Stimulated activated CD4-positive, alpha-beta T cell treated with anti-CD3 and anti-CD28 coated beads, TNF-alpha, amount 100 ng/mL, for 48 hours (primary cell): ENCODE data around the gene ZFP36L1.

Source experiments
- DNase-seq, 3 donors: peaks; one replicate each; pipeline ENCODE4 v3.0.0-alpha.2; 2020; ENCODE audit warnings: low read depth in 3 of 3

Gene ZFP36L1

DNA sequence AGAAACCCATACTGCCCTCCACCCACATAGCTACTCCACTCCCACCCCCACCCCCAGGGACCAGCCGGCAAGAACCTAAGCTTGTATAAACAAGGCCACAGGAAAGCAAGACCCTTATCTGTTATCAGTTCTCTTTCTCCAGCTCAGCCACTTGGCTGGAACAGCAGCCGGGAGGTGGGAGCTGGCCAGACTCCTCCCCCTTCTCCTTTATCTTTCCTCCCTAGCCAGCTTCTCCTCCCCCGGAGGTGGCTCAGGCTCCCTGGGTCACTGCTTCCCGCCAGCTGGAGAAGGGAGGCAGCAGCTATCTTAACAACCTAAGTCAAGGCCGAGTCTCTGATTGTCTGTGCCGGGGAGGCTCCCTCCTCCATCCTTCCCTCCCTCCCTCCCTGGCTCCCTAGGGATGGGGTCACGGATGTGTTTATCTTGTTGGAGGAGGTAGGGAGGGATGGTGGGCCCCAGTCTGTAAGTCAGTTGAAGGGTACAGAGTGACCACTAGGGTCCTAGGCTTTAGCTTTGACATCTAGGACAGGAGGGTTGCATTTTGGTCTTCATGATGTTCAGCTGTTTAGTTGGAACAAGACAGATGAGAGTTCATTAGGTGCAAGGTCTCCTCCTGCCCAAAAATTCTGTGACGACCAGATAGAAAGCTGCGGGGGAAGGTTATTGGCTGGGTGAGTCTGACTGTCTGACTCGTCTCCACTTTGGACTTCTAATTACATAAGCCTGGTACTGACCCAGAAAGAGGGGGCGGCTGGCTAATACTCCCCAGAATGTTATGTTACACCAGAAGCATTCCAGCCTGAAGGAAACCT, 29.7 kb downstream of the ZFP36L1 start:
- no peak for DNase-seq

DNA sequence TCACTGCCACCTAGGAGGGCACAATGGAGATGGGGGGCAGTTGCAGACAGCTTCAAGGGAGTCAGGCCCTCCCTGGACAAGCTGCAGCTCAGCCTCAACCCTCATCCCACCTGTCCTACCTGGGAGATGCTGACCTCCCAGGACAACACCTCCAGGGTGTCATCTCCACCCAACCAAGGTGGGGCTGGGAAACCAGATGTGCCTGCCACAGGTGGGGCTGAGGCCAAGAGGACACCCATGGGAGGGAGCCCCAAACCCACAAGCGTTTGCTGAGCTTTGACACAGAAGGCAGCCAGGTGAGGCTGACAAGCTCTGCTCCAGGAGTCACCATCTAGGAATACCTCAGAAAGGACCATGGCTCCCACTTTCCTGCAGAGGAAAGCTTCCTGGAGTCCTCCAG, 31.5 kb downstream of the ZFP36L1 start:
- DNase-seq = no peak

DNA sequence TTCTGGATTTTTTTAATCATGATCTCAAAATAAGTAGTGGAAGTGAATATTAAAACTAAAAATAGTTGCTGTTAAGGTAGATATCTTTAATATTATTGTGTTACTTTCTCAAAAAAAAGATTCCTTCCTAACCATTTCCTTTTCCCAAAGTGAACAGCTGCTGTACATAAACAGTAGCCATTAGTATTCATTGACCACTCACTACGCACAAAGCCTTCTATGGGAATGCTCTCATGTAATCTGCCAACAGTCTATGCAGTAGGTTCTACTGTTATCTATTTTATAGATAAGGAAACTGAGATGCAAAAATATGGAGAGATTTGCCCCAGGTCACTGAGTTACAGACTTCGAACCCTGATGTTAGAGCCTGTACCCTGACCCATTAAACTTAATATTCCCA, 32.1 kb downstream of the ZFP36L1 start:
- DNase-seq = no peak

DNA sequence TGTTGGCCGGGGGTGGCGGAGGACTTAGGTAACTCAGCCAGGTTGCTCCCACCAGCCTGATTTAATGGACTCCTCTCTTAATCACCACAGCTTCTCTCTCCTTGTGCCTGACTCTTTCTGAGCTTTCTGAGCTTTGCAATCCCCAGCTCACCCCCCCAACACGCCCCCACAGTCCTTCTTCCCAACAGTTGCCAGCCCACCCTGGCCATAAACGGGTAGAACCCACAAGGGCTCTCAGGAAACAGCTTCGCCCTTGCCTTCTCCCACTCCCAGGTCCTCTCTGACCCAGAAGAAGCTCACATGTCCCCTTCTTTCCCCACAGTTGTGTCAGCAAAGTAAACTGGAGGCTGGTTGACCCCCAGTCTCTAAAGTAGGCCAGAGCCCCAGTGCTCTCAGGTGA, 32.9 kb downstream of the ZFP36L1 start:
- DNase-seq = no peak

GRCh38 chr14:68759017-68759560, 33.8 kb downstream of the ZFP36L1 start:
- DNase-seq = no peak

DNA sequence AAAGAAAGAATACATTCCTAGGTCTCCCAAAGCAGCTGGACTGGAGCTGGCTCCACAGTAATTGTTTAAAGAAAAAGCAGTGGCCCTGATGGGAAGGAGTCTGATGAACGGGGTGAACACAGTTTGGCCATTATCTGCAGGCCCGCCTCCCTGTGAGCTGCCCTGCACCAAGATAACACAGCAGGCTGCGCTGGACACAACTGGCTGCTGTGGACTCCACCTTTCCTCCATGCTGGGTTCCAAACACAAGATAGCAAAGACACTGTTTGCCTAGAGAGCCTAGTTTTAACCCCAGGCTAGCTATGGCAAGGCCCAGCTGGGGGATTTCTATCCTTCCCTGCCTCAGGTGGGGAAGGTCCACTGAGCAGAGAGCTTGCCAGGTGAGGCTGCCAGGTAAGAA, 34.6 kb downstream of the ZFP36L1 start:
- DNase-seq = no peak

- DNase-seq = no peak
Observed at GRCh38 chr14:68757618-68758081, 35.2 kb downstream of the ZFP36L1 start.

DNA sequence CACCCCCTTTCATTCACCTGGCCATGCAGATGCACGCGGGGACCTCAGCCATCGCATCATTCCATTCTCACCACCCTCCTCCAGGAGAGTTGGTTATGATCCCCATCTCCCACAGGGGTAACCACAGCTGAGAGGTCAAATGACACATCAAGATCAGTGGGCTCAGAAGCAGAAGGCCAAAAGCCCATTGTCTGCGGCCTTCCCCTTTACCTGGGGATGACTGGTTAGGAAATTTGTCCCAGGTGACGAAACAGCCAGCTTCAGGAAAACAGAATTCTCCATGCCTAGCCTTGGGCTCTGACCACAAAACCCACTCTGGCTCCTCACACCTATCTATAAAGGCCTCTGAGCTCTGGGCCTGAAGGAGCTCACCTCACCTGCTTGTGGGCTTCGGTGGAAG, 36.1 kb downstream of the ZFP36L1 start:
- no peak for DNase-seq

GRCh38 chr14:68756000-68756481, 36.8 kb downstream of the ZFP36L1 start:
- DNase-seq = no peak

GRCh38 chr14:68755016-68755353, 37.9 kb downstream of the ZFP36L1 start:
- no peak for DNase-seq

DNA sequence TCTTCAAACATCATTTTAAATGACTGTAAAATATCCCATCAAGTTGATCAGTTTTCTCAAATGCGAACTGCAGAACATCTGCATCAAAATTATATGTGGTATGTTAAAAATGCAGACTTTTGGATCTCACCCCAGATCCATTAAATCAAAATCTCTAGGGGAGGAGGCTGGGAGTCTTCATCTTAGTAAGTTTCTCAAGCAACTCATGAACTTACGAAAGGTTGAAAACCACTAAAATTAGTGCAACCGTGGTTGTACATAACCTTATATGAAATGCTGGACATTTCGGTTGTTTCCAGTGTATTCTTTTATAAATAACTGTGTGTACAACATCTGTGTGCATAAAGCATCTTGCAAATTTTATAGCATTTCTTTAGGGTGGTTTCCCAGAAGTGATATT, 39.2 kb downstream of the ZFP36L1 start:
- DNase-seq = no peak

DNA sequence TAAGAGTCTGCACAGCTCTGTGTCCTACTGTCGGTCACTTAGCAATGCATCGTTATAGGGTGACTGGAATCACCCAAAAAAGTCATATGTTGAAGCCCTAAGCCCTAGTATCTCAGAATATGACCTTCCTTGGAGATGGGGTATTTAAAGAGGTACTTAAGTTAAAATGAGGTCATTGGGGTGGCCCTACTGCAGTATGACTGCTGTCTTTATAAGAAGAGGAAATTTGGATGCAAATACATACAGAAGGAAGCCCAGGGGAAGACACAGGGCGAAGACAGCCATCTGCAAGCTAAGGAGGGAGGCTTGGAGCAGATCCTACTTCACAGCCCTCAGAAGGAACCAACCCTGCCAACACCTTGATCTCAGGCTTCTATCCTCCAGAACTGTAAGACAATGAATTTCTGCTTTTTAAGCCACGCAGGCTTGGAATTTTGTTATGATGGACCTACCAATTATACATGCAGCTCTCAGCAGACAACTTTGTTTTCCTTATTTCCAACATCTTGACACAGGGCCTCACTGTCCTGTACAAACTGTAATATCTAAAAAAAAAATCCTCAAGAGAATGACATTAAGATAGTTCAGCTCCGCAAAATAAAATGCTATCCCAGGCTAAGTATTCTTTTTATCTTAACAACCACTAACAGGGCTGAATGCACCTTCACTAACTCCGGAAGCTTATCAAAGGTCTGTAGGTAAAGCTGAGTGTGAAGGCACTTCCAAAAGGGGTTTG, 40.4 kb downstream of the ZFP36L1 start:
- no peak for DNase-seq

DNA sequence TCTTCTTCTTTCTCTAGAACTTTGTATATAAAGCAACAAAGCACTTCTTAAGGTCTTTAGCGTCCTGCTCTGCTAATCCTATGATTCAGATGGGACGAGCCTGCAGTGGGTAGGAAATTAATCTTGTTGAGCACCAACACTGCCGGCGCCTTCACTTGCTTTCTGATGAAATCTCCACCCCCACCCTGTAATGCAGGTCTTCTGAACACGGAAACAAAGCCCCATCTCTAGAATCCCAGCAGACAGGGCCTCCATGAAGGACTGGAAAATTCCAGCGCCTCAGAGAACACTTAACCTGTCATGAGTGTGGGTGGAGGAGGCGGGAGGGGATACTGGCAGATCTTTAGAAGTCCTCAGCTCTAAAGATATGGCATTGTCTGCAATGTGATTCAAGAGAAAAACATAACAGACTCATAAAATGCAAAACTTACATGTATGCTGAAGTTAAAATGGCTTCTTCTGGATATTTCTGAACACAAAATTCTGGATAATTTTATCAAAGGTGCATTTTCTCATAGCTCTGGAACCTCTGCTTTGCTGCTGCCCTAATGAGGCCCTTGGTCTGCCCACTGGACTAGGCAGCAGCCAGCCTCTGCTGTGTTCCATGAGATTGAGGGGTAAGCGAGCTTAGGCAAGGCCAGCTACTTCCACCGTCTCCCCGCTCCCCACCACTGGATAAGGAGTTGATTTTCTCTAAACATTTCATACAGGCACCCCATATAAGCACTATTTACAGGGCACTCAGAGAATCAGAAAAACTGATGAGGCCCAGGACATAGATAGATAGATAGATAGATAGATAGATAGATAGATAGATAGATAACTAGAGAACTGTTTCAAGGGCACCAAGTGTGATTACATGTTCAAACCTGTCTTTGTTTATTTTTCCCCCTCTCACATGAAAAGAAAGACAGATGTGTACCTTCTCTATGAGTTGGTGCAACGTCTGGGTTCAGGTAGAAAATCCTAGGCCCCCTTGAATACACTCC, 43.1 kb downstream of the ZFP36L1 start:
- DNase-seq = no peak

GRCh38 chr14:68748691-68749090, 44.2 kb downstream of the ZFP36L1 start:
- no peak for DNase-seq

DNA sequence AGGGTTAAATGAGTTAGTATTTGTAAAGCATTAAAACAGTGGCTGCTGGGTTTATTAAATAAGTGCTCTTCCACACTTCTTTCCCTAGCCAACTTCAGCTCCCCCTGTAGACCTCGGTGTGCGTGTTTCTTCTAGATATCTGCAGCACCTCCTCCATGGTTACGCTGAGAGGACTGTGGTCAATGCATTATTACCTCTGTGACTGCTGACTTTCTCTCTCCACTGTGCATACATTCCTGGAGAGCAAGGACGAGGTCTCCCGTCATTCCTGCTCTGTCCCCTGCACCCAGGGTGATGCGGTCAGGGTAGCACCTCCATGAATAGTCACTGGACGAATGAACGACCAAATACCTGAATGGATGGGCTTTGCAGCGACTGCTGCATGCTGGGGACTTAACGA, 44.6 kb downstream of the ZFP36L1 start:
- no peak for DNase-seq

DNA sequence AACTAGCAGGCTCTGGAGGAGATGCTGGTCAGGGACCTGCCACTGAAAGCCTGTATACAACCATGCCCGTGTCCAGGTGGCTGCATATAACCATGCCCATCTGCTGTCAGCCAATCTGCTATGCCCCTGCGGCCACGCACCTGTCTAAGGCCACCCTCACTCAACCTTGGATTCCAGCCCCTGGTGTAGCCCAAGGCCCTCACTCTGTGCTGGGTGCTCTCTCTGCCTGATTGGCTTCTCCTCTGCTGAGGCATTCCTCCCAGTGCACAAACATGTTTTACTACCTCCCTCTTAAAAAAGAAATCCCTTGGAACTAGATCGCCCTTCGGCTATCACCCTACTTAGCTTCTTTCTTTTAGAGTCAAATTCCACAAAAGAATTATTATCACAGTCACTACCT, 45.5 kb downstream of the ZFP36L1 start:
- no peak for DNase-seq

GRCh38 chr14:68744613-68745012, 48.3 kb downstream of the ZFP36L1 start:
- no peak for DNase-seq

DNA sequence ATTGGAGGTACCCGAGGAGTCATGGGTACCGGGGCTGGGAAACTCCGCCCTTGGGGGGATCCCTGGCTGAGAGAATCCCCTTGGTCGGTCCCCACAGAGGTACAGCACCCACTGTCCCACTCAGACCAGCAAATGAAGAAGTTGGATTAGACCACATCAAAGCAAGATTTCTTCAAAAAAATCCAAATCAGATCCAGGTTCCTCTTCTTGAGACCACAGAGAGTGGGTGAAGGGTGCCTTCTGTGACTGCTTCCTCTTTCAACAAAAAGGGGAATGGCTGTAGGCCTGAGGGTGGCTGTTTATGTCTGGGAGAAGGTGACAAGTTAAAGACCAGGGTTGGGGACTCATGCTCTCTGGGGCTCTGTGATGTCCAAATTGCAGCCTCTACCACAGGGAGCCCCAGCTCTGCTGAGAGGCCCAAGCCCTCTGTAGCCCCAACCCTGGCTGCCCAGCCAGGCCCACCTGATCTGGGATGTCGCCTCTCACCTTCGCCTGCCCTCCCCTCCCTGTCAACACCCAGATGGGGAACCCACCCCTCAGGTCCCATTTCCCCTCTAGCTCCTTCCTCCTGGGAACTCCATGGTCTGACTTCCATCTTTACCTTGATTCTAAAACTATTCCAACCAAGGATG, 50.9 kb downstream of the ZFP36L1 start:
- no peak for DNase-seq

DNA sequence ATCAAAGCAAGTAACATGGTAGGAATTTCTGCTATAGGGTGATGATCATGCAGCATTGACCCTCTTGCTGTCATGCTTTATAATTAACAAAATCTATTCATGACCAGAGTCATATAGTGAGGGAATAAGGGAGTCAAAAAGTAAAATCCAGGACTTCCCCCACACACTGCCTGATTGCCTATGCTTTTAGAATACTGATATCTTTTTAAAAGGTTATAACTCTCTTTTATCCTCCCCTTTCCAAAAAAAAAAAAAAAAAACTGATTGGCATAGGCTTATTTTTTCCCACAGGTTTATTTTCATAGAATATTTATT, 51.4 kb downstream of the ZFP36L1 start:
- no peak for DNase-seq

GRCh38 chr14:68740788-68741476, 51.9 kb downstream of the ZFP36L1 start:
- no peak for DNase-seq

GRCh38 chr14:68739701-68740100, 53.2 kb downstream of the ZFP36L1 start:
- DNase-seq = no peak
